Loucy (cell line): ENCODE measurements around the gene IL1R2.

Source experiments
- EZH2phosphoT487 ChIP-seq: fragments of 200-600 bp; IDR thresholded peaks from 2 replicates; pipeline ENCODE4 v1.6.1; 2018; ENCODE audit warnings: antibody characterized with exemption, mild to moderate bottlenecking, moderate library complexity, borderline replicate concordance
- TF ChIP-seq, protein P1 (sequence below): fragments of 200-600 bp; sonication (generic); conservative IDR thresholded peaks from 2 replicates; pipeline ENCODE4 v1.5.1; 2014; ENCODE audit warnings: mild to moderate bottlenecking, antibody characterized with exemption, low read length

GRCh38 chr2:101986804-101987740, 4.7 kb upstream of the IL1R2 start:
- TF ChIP-seq, protein P1, sequence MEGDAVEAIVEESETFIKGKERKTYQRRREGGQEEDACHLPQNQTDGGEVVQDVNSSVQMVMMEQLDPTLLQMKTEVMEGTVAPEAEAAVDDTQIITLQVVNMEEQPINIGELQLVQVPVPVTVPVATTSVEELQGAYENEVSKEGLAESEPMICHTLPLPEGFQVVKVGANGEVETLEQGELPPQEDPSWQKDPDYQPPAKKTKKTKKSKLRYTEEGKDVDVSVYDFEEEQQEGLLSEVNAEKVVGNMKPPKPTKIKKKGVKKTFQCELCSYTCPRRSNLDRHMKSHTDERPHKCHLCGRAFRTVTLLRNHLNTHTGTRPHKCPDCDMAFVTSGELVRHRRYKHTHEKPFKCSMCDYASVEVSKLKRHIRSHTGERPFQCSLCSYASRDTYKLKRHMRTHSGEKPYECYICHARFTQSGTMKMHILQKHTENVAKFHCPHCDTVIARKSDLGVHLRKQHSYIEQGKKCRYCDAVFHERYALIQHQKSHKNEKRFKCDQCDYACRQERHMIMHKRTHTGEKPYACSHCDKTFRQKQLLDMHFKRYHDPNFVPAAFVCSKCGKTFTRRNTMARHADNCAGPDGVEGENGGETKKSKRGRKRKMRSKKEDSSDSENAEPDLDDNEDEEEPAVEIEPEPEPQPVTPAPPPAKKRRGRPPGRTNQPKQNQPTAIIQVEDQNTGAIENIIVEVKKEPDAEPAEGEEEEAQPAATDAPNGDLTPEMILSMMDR: no peak
- no peak for TF ChIP-seq EZH2phosphoT487
